HepG2 (cell line): ENCODE measurements around the gene CCDC148. TPM values are rescaled to one million over a fixed set of nuclear protein-coding genes. Genes with fewer than 3 reads are reported as not detected.
A peak's percentile ranks its signal among the peaks of the same experiment; 100 is the strongest.

Experiments
- ATF7-NPFF ChIP-seq: sonication (generic); formaldehyde crosslinking; IDR thresholded peaks from 2 replicates; pipeline ENCODE4 v1.8.1; 2023; ENCODE audit warnings: mild to moderate bottlenecking, low read depth, missing genetic modification reagents, moderate library complexity
- CHCHD3 ChIP-seq: sonication (generic); formaldehyde crosslinking; IDR thresholded peaks from 2 replicates; pipeline ENCODE4 v1.8.0; 2022; ENCODE audit warnings: mild to moderate bottlenecking, missing genetic modification reagents, moderate library complexity
- FOSL2 ChIP-seq: sonication (generic); formaldehyde crosslinking; IDR thresholded peaks from 2 replicates; pipeline ENCODE4 v1.4.0; 2020; ENCODE audit warnings: missing genetic modification reagents
- FOXC1 ChIP-seq: sonication (generic); formaldehyde crosslinking; IDR thresholded peaks from 2 replicates; pipeline ENCODE4 v1.8.0; 2022; ENCODE audit warnings: mild to moderate bottlenecking, missing genetic modification reagents, borderline replicate concordance
- FOXJ3 ChIP-seq: sonication (generic); formaldehyde crosslinking; IDR thresholded peaks from 2 replicates; pipeline ENCODE4 v1.4.0; 2020; ENCODE audit warnings: missing genetic modification reagents, mild to moderate bottlenecking, borderline replicate concordance
- GATA4 ChIP-seq: sonication (generic); IDR thresholded peaks from 2 replicates; pipeline ENCODE4 v1.6.1; 2016; ENCODE audit warnings: antibody characterized with exemption, low read depth, borderline replicate concordance
- GLI4 ChIP-seq: sonication (generic); formaldehyde crosslinking; IDR thresholded peaks from 2 replicates; pipeline ENCODE4 v1.5.1; 2020; ENCODE audit warnings: missing genetic modification reagents, mild to moderate bottlenecking, moderate library complexity, borderline replicate concordance
- KLF11 ChIP-seq: IDR thresholded peaks from 2 replicates; pipeline ENCODE4 v1.6.1; 2016; ENCODE audit warnings: missing compliant biosample characterization
- NR1H2 ChIP-seq: sonication (generic); formaldehyde crosslinking; IDR thresholded peaks from 2 replicates; pipeline ENCODE4 v1.8.1; 2022; ENCODE audit warnings: low read depth, missing genetic modification reagents, borderline replicate concordance
- RARA ChIP-seq: IDR thresholded peaks from 2 replicates; pipeline ENCODE4 v1.6.1; 2016; ENCODE audit warnings: missing genetic modification reagents, missing compliant biosample characterization
- RBAK ChIP-seq: sonication (generic); formaldehyde crosslinking; IDR thresholded peaks from 2 replicates; pipeline ENCODE4 v1.5.1; 2020; ENCODE audit warnings: mild to moderate bottlenecking, missing genetic modification reagents
- SYNCRIP ChIP-seq: fragments of 200-400 bp; formaldehyde crosslinking; IDR thresholded peaks from 2 replicates; pipeline ENCODE4 v1.6.1; 2018; ENCODE audit warnings: mild to moderate bottlenecking, low read depth, low read length; ENCODE audit not compliant: insufficient read depth
- TAF15 ChIP-seq: fragments of 200-400 bp; formaldehyde crosslinking; IDR thresholded peaks from one replicate; pipeline ENCODE4 v1.6.1; 2018; ENCODE audit warnings: mild to moderate bottlenecking, low read depth, low read length; ENCODE audit not compliant: poor library complexity, severe bottlenecking
- TEAD3 ChIP-seq: optimal IDR thresholded peaks from 2 replicates; pipeline ENCODE3; 2016; ENCODE audit warnings: borderline replicate concordance
- WIZ ChIP-seq: sonication (generic); formaldehyde crosslinking; IDR thresholded peaks from 2 replicates; pipeline ENCODE4 v1.5.1; 2020; ENCODE audit warnings: mild to moderate bottlenecking, missing genetic modification reagents
- ZBTB8A ChIP-seq: sonication (generic); formaldehyde crosslinking; IDR thresholded peaks from 2 replicates; pipeline ENCODE4 v1.4.0; 2020; ENCODE audit warnings: mild to moderate bottlenecking, low read depth, missing genetic modification reagents, borderline replicate concordance
- ZMYM3 ChIP-seq: sonication (generic); formaldehyde crosslinking; IDR thresholded peaks from 2 replicates; pipeline ENCODE4 v1.5.1; 2020; ENCODE audit warnings: mild to moderate bottlenecking, missing genetic modification reagents
- ZNF251 ChIP-seq: sonication (generic); formaldehyde crosslinking; IDR thresholded peaks from 2 replicates; pipeline ENCODE4 v1.9.0; 2021; ENCODE audit warnings: mild to moderate bottlenecking, missing genetic modification reagents
- ZNF263 ChIP-seq: sonication (generic); formaldehyde crosslinking; IDR thresholded peaks from 2 replicates; pipeline ENCODE4 v1.4.0; 2020; ENCODE audit warnings: missing genetic modification reagents
- ZNF816 ChIP-seq: sonication (generic); formaldehyde crosslinking; IDR thresholded peaks from 2 replicates; pipeline ENCODE4 v1.8.0; 2022; ENCODE audit warnings: missing genetic modification reagents, mild to moderate bottlenecking, borderline replicate concordance
- polyA plus RNA-seq, 8 experiments: library from polyadenylated mRNA; depleted of rRNA in 3 of 8; stranded (reverse) in 7 of 8; unstranded in 1 of 8; fragments of >200 nt; fragmentation: Illumina TruSeq in 4 of 8; extraction: Trizol in 4 of 8; gene quantifications; 2 replicates each; pipeline versions ENCODE4 v1.2.1 to v1.2.3, GENCODE V29; 2011 to 2016; ENCODE audit warnings: low read depth in 4 of 8, missing spikeins in 1 of 8, mixed read lengths in 1 of 8; ENCODE audit not compliant: insufficient read depth in 1 of 8
- total RNA-seq, 5 experiments: library from RNA; depleted of rRNA; stranded (reverse); fragments of >200 nt; fragmentation: Illumina TruSeq; extraction: Trizol; gene quantifications; 2 replicates each; pipeline ENCODE4 v1.2.3, GENCODE V29; 2016; ENCODE audit warnings: low read depth in 1 of 5
- TF ChIP-seq, protein P1 (sequence below): sonication (generic); formaldehyde crosslinking; IDR thresholded peaks from 2 replicates; pipeline ENCODE4 v1.5.1; 2020; ENCODE audit warnings: missing genetic modification reagents, mild to moderate bottlenecking, borderline replicate concordance
- TF ChIP-seq, protein P2 (sequence below): sonication (generic); formaldehyde crosslinking; conservative IDR thresholded peaks from 2 replicates; pipeline ENCODE4 v1.4.0; 2020; ENCODE audit warnings: missing genetic modification reagents
- TF ChIP-seq, protein P3 (sequence below): sonication (generic); formaldehyde crosslinking; IDR thresholded peaks from 2 replicates; pipeline ENCODE4 v1.5.1; 2020; ENCODE audit warnings: missing genetic modification reagents, mild to moderate bottlenecking, borderline replicate concordance

Gene CCDC148
- total and polyA plus RNA-seq, 2 of the 13 experiments (the other 11 are each of a cell fraction or from before 2014, with no cell fraction given) = 0.30 to 0.49 TPM

DNA sequence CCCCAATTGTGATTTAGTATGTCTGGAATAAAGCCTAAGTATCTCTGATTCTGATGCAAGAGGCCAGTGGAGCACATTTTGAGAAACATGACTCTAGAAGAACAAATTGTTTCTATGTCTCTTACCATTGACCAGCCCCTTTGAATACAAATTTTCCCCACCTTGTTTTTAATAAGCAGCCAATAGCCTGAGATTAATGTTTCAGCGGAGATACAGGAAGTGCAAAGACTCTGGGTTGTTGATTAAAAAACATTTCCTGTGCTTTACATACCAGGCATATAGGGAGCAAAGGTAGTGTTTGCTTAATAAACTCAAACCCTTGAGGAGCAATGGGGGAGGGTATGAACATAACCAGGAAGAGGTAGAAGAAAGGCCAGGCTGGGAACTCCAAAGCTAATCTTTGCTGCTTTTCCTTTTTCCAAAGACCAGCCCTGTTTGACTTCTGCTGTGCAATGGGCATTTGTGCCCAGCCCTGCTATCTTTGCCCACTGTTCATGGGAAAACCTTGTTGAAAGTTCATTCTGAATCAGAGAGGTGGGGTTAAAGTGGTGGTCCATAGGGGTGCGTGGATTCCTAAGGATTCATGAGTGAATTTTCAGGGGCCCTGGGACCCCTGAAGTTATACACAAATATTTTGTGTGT is 325.6 kb downstream of the CCDC148 start (continued):
- TF ChIP-seq ZBTB8A (CRISPR knock-in tag) = 0 out of 2 replicates have a peak, but pooled peaks have one; percentile 12
- no peak; the same call in 1 of the 2 replicates for TF ChIP-seq GLI4 (CRISPR knock-in tag)
- no peak for TF ChIP-seq CHCHD3 (CRISPR knock-in tag)
- TF ChIP-seq NR1H2 (CRISPR knock-in tag) = no peak; the same call in 1 of the 2 replicates
- TF ChIP-seq, protein P1, sequence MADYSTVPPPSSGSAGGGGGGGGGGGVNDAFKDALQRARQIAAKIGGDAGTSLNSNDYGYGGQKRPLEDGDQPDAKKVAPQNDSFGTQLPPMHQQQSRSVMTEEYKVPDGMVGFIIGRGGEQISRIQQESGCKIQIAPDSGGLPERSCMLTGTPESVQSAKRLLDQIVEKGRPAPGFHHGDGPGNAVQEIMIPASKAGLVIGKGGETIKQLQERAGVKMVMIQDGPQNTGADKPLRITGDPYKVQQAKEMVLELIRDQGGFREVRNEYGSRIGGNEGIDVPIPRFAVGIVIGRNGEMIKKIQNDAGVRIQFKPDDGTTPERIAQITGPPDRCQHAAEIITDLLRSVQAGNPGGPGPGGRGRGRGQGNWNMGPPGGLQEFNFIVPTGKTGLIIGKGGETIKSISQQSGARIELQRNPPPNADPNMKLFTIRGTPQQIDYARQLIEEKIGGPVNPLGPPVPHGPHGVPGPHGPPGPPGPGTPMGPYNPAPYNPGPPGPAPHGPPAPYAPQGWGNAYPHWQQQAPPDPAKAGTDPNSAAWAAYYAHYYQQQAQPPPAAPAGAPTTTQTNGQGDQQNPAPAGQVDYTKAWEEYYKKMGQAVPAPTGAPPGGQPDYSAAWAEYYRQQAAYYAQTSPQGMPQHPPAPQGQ (CRISPR knock-in tag) = no peak
- peak; percentile 100 for TF ChIP-seq TEAD3 (CRISPR knock-in tag)
- TF ChIP-seq, protein P2, sequence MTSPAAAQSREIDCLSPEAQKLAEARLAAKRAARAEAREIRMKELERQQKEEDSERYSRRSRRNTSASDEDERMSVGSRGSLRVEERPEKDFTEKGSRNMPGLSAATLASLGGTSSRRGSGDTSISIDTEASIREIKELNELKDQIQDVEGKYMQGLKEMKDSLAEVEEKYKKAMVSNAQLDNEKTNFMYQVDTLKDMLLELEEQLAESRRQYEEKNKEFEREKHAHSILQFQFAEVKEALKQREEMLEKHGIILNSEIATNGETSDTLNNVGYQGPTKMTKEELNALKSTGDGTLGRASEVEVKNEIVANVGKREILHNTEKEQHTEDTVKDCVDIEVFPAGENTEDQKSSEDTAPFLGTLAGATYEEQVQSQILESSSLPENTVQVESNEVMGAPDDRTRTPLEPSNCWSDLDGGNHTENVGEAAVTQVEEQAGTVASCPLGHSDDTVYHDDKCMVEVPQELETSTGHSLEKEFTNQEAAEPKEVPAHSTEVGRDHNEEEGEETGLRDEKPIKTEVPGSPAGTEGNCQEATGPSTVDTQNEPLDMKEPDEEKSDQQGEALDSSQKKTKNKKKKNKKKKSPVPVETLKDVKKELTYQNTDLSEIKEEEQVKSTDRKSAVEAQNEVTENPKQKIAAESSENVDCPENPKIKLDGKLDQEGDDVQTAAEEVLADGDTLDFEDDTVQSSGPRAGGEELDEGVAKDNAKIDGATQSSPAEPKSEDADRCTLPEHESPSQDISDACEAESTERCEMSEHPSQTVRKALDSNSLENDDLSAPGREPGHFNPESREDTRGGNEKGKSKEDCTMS (CRISPR knock-in tag) = no peak
- TF ChIP-seq FOXJ3 (CRISPR knock-in tag) = peak; percentile 91; the same call in 1 of the 2 replicates
- TF ChIP-seq ZNF251 (CRISPR knock-in tag) = no peak
- peak; percentile 25; the same call in 1 of the 2 replicates for TF ChIP-seq WIZ (CRISPR knock-in tag)
- TF ChIP-seq SYNCRIP = no peak
- 0 out of 2 replicates have a peak, but pooled peaks have one; percentile 17 for TF ChIP-seq FOXC1 (CRISPR knock-in tag)
- TF ChIP-seq TAF15 = no peak
- peak; percentile 89 for TF ChIP-seq GATA4
- no peak for TF ChIP-seq ZNF816
- peak; percentile 53; the same call in 1 of the 2 replicates for TF ChIP-seq ZMYM3
- no peak for TF ChIP-seq ZNF263 (CRISPR knock-in tag)
- 0 out of 2 replicates have a peak, but pooled peaks have one; percentile 70 for TF ChIP-seq KLF11 (CRISPR knock-in tag)
- TF ChIP-seq RBAK = no peak
- TF ChIP-seq, protein P3, sequence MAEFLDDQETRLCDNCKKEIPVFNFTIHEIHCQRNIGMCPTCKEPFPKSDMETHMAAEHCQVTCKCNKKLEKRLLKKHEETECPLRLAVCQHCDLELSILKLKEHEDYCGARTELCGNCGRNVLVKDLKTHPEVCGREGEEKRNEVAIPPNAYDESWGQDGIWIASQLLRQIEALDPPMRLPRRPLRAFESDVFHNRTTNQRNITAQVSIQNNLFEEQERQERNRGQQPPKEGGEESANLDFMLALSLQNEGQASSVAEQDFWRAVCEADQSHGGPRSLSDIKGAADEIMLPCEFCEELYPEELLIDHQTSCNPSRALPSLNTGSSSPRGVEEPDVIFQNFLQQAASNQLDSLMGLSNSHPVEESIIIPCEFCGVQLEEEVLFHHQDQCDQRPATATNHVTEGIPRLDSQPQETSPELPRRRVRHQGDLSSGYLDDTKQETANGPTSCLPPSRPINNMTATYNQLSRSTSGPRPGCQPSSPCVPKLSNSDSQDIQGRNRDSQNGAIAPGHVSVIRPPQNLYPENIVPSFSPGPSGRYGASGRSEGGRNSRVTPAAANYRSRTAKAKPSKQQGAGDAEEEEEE = no peak
- TF ChIP-seq ATF7-NPFF (CRISPR knock-in tag) = no peak
- peak; percentile 93 for TF ChIP-seq RARA
- TF ChIP-seq FOSL2 = peak; percentile 56; the same call in 1 of the 2 replicates
